Adipocyte (in vitro differentiated cells): ENCODE data around the gene GLB1L3.
"Not testable (repeated sequence)": the region's sequence is repeated elsewhere in the genome, so short reads cannot be mapped to it uniquely, and the experiment has no call there.

Experiments used
- DNase-seq: peaks from one replicate; pipeline ENCODE4 v3.0.0-alpha.2; 2015; ENCODE audit warnings: low read depth
- H3K27me3 ChIP-seq: replicated peaks from 2 replicates; pipeline ENCODE4 v1.7.0; 2013; ENCODE audit warnings: mild to moderate bottlenecking, low read length, moderate library complexity; ENCODE audit not compliant: control insufficient read depth, insufficient read depth
- H3K36me3 ChIP-seq: 2 replicates; pipeline ENCODE4 v1.7.0; 2013; ENCODE audit warnings: low read length, mild to moderate bottlenecking, moderate library complexity; ENCODE audit not compliant: control insufficient read depth, insufficient read depth, severe bottlenecking
- H3K4me1 ChIP-seq: 2 replicates; pipeline ENCODE4 v1.7.0; 2013; ENCODE audit warnings: mild to moderate bottlenecking, low read length, moderate library complexity; ENCODE audit not compliant: control insufficient read depth, insufficient read depth
- H3K4me3 ChIP-seq: 2 replicates; pipeline ENCODE4 v1.7.0; 2013; ENCODE audit warnings: mild to moderate bottlenecking, low read length, moderate library complexity
- H3K9ac ChIP-seq: 2 replicates; pipeline ENCODE4 v1.7.0; 2013; ENCODE audit warnings: mild to moderate bottlenecking, low read length, moderate library complexity
- H3K9me3 ChIP-seq: 2 replicates; pipeline ENCODE4 v1.7.0; 2013; ENCODE audit warnings: mild to moderate bottlenecking, low read length, moderate library complexity; ENCODE audit not compliant: control insufficient read depth

The GLB1L3 gene

DNA sequence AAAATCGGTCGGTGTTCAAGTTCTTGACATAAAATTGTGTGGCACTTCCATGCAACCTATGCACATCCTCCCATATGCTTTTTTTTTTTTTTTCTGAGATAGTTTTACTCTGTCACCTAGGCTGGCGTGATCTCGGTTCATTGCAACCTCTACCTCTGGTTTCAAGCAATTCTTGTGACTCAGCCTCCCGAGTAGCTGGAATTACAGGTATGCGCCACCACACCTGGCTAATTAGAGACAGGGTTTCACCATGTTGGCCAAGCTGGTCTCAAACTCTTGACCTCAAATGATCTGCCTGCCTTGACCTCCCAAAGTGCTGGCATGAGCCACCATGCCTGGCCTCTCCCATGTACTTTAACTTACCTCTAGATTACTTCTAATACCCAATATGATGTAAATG, 15.0 kb downstream of the GLB1L3 start:
- Histone ChIP-seq H3K27me3 (peaks cover 13% of the 10 kb centered on the region), H3K9ac (no peak overlapping the region), H3K9me3 (no peaks in the 10 kb centered on the region), H3K36me3 (no peaks in the 10 kb centered on the region), H3K4me3 (no peak overlapping the region), H3K4me1 (no peaks in the 10 kb centered on the region)
- DNase-seq, result no peak

- DNase-seq, result no peak
- Histone ChIP-seq H3K36me3 (no peaks in the 10 kb centered on the region), H3K4me1 (no peaks in the 10 kb centered on the region), H3K27me3 (peaks cover 13% of the 10 kb centered on the region), H3K4me3 (no peak overlapping the region), H3K9me3 (no peaks in the 10 kb centered on the region), H3K9ac (no peak overlapping the region)
Measured at GRCh38 chr11:134292661-134293060, 16.5 kb downstream of the GLB1L3 start.

- DNase-seq, result no peak
- Histone ChIP-seq H3K4me1 (no peaks in the 10 kb centered on the region), H3K27me3 (peaks cover 13% of the 10 kb centered on the region), H3K9ac (no peak overlapping the region), H3K4me3 (no peak overlapping the region), H3K36me3 (no peaks in the 10 kb centered on the region), H3K9me3 (no peaks in the 10 kb centered on the region)
Measured at GRCh38 chr11:134293119-134294113, 17.2 kb downstream of the GLB1L3 start.

- H3K27me3 ChIP-seq, result peaks cover 17% of the 10 kb centered on the region
- H3K9ac ChIP-seq, result no peak overlapping the region
- DNase-seq, result no peak
- H3K4me3 ChIP-seq, result no peak overlapping the region
- no peaks in the 10 kb centered on the region for H3K9me3 ChIP-seq
- H3K4me1 ChIP-seq, result no peaks in the 10 kb centered on the region
- no peaks in the 10 kb centered on the region for H3K36me3 ChIP-seq
Measured at GRCh38 chr11:134294664-134295063, 18.5 kb downstream of the GLB1L3 start.

DNA sequence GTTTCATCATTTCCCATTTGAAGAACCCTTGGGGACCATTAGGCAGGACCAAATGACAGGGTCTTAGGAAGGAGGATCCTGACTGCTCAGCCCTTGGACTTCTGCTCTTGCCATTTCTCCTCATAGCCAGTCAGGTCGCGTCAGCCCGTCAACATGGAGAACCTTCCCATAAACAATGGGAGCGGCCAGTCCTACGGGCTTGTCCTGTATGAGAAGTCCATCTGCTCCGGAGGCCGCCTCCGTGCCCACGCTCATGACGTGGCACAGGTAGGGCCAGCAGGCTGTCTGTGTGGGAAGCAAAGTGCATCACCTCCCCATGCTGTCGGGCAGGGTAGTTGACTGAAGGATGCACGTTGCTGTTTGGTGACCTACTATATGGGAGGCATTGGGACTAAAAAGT, 36.0 kb downstream of the GLB1L3 start:
- H3K36me3 ChIP-seq, result no peaks in the 10 kb centered on the region
- no peaks in the 10 kb centered on the region for H3K27me3 ChIP-seq
- H3K9me3 ChIP-seq, result peaks cover 7% of the 10 kb centered on the region
- no peaks in the 10 kb centered on the region for H3K4me1 ChIP-seq
- no peak overlapping the region for H3K4me3 ChIP-seq
- no peak overlapping the region for H3K9ac ChIP-seq
- DNase-seq, result no peak

DNA sequence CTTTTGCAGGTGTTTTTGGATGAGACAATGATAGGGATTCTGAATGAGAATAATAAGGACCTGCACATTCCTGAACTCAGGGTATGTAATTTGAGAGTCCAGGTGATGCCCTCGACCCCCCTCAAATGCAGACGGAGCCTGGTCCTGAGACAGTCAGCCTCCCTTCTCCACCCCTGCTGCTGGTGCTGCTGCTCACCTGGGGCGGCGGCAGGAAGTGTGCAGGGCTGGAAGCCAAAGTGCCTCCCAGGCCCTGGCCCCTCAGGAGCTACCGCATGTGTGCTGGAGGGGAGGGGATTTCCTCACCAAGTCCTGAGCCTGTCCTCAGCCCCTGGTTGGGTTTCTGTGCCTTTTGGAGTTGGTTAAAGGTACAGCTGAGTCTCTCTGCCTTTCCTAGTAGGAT, 36.6 kb downstream of the GLB1L3 start:
- no peaks in the 10 kb centered on the region for H3K36me3 ChIP-seq
- no peak overlapping the region for H3K9ac ChIP-seq
- peaks cover 12% of the 10 kb centered on the region for H3K9me3 ChIP-seq
- H3K4me1 ChIP-seq, result no peaks in the 10 kb centered on the region
- no peak overlapping the region for H3K4me3 ChIP-seq
- DNase-seq, result no peak
- H3K27me3 ChIP-seq, result no peaks in the 10 kb centered on the region

GRCh38 chr11:134313379-134313778, 37.2 kb downstream of the GLB1L3 start:
- no peaks in the 10 kb centered on the region for H3K27me3 ChIP-seq
- no peaks in the 10 kb centered on the region for H3K4me1 ChIP-seq
- DNase-seq, result no peak
- no peak overlapping the region for H3K9ac ChIP-seq
- no peaks in the 10 kb centered on the region for H3K36me3 ChIP-seq
- peaks cover 12% of the 10 kb centered on the region for H3K9me3 ChIP-seq
- H3K4me3 ChIP-seq, result no peak overlapping the region

GRCh38 chr11:134313821-134314607, 37.8 kb downstream of the GLB1L3 start:
- no peak for DNase-seq
- H3K4me1 ChIP-seq, result no peaks in the 10 kb centered on the region
- no peak overlapping the region for H3K9ac ChIP-seq
- H3K36me3 ChIP-seq, result no peaks in the 10 kb centered on the region
- H3K27me3 ChIP-seq, result no peaks in the 10 kb centered on the region
- peaks cover 12% of the 10 kb centered on the region for H3K9me3 ChIP-seq
- H3K4me3 ChIP-seq, result no peak overlapping the region

GRCh38 chr11:134317103-134317502, 40.9 kb downstream of the GLB1L3 start:
- Histone ChIP-seq H3K9me3 (peaks cover 25% of the 10 kb centered on the region), H3K4me3 (no peak overlapping the region), H3K4me1 (no peaks in the 10 kb centered on the region), H3K27me3 (no peaks in the 10 kb centered on the region), H3K9ac (no peak overlapping the region), H3K36me3 (no peaks in the 10 kb centered on the region)
- no peak for DNase-seq

DNA sequence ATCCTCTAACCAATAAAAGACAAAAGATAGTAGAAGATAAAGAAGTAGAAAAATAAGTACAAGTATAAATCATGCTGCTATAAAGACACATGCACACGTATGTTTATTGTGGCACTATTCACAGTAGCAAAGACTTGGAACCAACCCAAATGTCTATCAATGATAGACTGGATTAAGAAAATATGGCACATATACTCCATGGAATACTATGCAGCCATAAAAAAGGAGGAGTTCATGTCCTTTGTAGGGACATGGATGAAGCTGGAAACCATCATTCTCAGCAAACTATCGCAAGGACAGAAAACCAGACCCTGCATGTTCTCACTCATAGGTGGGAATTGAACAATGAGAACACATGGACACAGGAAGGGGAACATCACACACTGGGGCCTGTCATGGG, 45.2 kb downstream of the GLB1L3 start:
- not testable (repeated sequence) for H3K4me3 ChIP-seq, H3K36me3 ChIP-seq, H3K9ac ChIP-seq, H3K4me1 ChIP-seq, H3K27me3 ChIP-seq, DNase-seq
- H3K9me3 ChIP-seq, result peaks cover 25% of the 10 kb centered on the region

DNA sequence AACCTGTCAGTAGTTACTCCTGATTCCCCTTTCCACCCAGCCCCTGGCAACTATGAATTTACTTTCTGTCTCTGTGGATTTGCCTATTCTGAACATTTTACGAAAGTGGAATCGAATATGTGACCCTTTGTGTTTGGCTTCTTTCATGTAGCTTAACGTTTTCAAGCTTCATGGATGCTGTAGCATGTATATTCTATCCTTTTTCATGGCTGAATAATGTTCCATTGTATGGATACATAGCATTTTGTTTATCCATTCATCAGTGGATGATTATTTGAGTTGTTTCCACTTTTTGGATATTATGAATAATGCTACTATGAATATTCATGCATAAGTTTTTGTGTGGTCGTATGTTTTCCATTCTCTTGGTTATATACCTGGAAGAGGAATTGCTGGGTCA, 46.4 kb downstream of the GLB1L3 start:
- H3K36me3 ChIP-seq, result no peaks in the 10 kb centered on the region
- no peak overlapping the region for H3K9ac ChIP-seq
- H3K4me3 ChIP-seq, result no peak overlapping the region
- peaks cover 15% of the 10 kb centered on the region for H3K9me3 ChIP-seq
- peaks cover 7% of the 10 kb centered on the region for H3K27me3 ChIP-seq
- DNase-seq, result no peak
- H3K4me1 ChIP-seq, result no peaks in the 10 kb centered on the region
